Hindlimb muscle (tissue), 1 donor: ENCODE data around the gene TEX44. TPM values are rescaled to one million over a fixed set of nuclear protein-coding genes. Genes with fewer than 3 reads are reported as not detected.

Experiments
- DNase-seq: peaks from one replicate; pipeline ENCODE4 v3.0.0-alpha.2; 2013
- polyA plus RNA-seq: library from polyadenylated mRNA; unstranded; fragments of 120-200 nt; gene quantifications from one replicate; pipeline ENCODE4 v1.2.1, GENCODE V29; 2013; ENCODE audit not compliant: insufficient read length

TEX44 gene
- polyA plus RNA-seq, 1 donor = not detected

DNA sequence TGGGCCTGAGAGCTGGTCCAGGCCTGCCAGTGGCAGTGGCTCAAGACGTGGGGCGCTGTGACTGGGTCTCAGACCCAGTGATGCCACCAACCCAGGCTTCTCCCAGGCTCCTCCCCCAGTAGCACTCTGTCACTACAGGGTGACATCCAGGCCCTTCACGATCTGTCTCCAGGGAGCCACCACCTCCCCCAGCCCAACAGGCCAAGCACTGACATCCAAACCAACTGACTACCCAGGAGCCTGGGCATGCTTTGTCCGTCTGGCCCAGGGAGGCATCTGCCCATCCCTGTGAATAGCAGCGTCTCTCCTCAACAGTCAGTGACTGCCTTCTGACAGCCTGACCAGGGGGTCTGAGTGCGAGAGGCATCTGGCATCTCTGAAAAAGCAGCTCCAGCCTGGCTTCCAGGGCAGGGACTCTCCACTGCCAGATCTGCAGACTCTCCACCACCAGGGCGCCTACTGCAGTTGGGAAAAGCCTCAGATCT, 13.0 kb downstream of the TEX44 start:
- no peak for DNase-seq

DNA sequence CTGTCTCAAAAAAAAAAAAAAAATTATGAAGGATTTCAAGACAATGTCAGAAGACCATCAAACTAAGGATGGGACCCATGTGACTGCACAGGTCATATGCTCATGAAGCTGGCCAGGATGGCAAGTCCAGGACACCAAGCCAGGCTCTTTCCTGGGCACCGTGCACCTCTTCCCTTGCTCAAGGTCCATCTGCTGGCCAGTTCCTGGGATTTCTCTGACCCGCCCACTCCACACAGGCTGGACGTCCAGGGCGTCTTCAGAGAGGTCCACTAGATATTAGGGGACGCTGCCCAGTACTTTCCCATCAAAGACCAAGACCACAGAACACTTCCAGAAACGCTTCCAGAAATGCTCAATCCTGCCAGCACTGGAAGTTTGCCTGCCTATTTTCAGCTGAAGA, 14.3 kb downstream of the TEX44 start:
- DNase-seq = no peak

DNA sequence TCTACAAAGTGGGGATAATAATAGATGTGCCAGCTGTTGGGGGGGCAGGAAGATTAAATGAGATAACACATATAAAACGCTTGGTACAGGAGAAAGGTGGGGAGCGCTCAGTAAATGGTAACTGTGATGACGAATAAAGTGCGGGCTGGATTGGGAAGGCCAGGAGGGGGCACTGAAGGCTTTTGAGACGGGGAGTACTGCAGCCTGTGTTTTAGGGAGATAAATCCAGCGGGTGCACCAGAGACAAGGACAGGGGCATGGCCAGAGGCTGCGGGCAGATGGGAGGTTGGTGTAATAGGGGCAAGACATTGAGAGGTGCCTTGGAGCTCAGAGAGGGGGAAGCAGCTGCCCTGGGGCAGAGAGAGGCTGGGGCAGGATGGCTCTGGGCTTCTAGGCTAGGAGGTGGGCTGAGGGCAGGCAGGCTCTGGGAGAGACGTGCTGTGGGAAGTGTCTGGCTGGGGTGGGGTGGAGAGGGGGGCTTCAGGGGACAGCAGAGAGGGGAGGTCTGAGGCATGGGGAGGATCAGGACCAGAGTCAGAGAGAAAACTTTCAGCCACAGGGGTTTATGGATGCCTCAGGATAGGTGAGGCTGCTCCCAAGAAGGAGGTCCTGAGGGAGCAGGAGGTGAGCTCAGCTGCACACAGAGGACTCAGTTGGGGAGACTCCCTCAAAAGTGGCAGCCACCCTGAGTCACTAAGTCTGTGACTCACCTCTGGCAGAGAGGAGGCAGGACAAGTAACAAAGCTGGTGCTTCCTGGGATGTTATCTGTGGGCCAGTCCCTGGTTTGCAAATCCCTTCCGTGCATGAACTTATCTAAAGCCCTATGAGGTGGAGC, 18.8 kb downstream of the TEX44 start:
- DNase-seq = no peak

DNA sequence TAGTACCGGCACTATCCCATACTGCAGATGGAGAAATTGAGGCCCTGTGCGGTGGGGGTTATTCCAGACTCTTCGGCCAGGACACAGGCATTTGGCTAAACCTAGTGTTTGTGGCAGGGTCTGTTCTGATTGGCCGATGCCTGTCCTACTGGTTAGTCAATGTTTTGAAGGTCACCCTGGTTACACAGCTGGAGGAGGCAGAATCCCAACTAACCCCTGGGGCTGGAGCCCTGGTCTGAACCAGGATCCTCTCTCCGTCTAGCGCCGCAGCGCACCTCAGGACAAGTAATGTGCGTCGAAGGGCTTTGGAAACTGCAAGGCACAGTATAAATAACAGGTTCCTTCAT, 19.4 kb downstream of the TEX44 start:
- peak; percentile 69 for DNase-seq

DNA sequence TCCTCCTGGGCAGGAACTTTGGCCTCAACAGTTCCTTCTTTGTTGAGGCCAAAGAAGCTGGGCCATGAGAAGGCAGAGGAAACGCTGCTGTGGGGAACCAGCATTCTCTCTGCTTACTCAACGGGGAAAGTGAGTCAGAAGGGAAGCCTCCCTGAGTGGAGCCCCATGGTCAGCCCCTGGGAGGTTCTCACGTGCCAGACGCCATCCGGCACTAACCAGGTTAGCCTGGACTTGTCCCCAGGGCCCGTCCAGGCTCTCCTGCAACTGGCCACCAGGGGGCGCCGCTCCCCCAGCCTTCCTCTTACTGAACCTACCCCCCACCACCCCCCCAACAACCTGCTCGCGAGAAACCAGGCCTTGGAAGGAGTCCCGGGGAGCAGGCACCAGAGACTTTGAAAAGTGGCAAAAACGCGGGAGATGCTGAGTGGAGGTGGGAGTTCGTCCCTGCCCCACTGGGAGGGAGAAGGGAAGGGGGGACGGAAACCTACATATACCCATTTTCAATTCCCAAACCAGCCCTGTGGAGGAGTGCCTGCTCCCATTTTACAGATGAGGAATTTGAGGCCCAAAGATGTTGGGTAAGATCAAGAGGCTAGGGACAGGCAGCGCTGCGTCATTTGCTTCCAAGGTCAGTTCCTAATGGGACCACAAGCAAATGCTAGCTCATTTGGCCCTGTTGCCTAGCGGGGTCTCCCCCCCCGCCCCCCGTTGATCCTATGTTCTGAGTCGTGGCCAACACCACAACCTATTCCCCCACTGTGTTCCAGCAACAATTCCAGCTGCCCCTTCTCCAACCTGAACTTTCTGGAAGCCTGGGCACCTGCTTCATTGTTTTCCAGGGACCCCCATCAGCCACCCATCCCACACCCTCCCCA, 20.0 kb downstream of the TEX44 start:
- peak; percentile 91 for DNase-seq

DNA sequence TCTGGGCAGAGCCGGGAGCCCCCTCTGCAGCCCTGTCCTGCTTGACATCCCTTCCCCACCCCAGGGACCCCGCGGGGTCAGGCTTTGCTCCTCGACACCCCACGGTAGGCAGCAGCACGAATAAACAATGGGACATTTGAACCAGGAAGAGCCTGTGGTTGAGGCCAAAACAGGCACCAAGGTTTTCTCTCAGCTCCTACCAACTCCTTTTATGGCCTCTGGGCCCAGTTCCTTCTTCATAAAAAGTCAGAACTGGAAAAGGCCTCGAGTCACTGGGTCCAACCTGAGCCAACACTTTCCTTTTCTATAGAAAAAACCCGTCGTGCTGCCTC, 20.6 kb downstream of the TEX44 start:
- DNase-seq = no peak

DNA sequence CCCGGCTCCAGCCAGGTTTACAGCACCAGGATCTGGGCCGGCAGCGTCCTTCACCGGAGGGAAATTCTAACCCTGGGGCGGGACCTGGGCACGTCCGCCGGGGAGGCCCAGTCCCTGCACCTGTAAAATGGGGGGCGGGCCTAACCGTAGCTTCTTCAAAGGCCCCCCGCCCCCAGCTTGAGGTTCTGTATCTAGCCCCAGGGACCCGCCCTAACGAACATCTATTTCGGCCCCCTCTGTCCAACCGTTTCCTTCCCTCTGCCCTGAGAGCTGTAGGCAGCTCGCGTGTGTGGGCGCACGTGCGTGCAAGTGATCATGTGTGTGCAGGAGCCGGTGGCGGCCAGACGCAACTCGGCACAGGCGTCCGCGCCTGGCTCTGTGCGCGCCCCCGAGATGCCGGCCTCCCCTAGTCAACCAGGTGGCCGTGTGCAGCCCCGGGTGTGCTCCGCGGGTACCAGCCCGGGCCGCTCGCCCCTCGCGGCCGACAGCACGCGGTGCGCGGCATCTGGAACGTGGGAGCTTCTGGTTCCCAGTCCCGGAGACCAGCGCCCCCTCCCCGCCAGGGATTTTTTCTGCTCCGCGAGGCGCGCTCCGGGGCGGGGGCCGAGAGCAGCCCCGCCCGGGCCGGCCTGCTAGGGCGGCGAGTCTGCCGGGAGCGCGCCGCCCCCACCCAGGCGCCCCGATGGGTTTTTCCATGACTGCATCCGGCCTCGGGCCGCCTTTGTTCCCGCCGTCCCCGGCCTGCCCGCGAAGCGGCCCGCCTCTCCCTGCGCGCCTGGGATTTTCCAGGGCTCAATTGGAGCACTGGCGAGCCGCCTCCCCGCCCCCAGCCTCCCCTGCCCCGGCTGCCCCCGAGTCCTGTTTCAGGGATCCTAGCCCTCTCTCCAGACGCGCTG, 21.2 kb downstream of the TEX44 start:
- peak; percentile 91 for DNase-seq

DNA sequence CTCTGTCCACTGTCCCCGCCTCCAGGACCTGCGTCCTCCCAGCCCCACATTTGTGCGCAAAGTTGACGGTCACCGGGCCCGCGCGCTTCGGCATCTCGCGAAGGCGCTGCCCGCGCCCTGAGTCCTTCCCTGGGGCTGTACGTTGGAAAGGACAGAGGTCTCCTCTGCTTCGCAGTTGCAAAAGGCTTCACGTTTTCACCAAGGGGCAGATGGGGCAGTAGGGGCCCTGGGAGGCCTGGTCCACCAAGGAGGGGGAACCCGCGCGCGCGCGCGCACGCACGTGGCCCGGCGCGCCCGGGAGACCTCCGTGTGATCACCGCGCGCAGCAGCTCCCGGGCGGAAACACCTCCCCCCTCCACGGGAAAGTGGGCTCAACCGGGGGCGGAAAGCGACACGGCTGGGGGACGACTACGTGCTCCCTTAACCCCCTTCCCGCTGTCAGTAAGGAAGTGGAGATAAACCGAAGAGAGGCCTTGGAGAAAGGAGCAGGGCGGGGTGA, 21.9 kb downstream of the TEX44 start:
- peak; percentile 79 for DNase-seq

DNA sequence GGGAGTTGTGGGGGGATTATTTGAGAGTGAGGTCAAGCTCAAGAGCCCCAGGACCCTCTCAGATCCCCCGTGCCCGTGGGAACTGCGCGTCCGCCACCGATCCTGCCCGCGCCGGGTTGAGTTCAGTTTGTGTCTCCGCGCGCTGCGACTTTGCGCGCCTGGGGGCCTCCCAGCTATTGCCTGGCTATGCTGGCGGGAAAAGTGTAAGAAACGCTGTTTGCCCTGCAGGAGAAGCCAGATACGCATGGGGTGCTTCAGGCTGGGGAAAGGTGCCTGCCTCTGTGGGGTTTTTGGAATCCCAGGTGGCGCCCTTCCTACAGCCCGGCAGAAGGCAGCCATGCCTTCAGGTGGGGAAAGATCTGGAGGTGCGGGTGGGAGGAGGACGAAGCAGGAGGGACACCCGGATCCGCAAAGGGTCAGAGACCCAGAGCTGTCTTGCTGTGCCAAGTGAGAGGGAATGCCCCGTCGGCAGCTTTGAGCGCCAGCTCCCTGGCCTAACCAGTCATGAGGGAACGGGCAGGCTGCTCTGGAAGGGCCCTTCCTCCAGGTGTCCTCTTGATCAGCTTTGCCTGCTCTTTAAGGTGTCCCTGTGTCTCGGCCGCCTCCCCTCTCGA, 22.5 kb downstream of the TEX44 start:
- DNase-seq = no peak

DNA sequence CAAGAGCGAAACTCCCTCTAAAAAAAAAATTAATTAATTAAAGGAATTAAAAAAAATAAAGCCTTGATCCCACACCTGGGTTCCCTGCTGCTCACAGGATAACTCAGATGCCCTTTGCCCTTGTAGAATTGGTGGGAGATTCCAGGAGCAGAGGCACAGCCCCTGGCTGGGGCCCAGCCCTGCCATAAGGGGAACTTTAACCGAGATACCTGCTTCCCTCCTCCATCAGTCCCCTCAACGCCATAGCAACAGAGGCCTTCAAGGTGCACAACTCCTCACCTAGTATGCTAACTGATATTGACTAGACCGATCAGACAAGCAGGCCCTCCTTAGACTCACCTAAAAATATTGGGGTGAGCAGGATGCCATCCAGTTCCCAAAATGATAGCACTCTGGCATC, 23.6 kb downstream of the TEX44 start:
- DNase-seq = no peak

DNA sequence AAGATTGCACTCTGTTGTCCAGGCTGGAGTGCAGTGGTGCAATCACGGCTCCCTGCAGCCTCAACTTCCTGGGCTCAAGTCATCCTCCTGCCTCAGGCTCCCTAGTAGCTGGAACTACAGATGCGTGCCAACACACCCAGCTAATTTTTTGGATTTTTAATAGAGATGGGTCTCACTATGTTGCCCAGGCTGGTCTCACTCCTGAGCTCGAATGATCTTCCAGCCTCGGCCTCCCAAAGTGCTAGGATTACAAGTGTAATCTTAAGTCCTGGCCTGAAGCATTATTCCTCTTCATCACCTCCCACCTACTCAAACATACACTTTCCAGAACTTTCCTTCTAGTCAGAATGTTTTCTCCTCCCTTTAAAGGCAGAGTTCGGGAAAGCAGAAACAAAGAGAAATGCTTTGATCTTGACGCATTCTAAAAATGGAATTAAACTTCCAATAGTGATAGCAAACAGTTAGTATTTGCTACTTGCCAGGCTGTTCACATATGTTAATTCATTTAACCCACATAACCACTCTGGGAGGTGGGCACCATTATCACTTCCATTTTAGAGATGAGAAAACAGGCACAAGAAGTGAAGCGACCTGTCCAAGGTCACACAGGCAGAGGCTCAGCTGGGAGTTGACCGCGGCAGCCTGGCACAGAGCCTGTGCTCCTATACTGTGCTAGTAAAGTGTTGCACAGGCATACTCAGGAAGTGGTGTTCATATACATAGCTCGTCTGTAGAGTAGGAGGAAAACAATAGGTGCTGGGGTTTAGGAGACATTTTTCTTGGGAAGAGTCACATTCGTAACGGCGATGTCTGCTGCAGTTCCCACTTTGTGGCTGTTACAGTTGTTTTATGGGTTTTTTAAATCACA, 24.6 kb downstream of the TEX44 start:
- DNase-seq = no peak

DNA sequence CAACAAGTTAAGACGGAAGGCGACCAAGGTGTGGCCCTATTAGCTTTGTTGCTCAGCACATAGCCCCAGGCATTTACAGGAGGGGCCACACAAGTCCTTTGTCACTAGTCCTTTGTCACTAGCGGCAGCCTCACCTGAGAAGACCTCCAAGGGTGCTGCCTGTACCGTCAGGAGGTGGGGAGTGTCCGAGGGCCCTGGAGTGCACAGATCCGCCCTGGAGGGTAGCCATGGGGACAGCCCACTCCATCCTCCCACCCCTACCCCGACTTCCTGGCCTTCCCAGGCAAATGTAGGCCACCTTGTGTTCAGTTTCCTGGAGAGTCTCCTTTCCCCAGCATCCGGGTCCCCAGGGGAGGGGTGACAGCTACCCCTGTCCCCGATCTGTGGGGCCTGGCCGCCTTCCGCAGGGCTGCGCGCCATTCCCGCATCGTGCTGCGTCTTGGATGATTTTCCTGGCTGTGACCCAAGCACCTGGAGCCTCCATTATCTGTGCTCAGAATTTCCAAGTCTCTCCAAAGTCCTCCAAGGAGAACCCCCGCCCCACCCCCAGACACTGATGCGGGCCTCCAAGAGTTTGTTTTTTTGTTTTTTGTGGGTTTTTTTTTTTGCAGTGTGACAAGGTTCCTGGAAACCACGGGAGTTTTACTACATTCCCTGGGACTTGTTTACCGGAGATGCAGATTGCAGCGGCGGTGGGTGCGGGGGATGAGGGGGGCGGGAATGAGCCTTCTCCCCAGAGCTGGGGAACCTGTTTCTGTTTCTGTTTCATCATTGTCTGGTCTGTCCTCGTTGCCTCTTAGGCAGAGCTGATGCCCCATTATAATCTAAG, 28.6 kb downstream of the TEX44 start:
- DNase-seq = peak; percentile 83

DNA sequence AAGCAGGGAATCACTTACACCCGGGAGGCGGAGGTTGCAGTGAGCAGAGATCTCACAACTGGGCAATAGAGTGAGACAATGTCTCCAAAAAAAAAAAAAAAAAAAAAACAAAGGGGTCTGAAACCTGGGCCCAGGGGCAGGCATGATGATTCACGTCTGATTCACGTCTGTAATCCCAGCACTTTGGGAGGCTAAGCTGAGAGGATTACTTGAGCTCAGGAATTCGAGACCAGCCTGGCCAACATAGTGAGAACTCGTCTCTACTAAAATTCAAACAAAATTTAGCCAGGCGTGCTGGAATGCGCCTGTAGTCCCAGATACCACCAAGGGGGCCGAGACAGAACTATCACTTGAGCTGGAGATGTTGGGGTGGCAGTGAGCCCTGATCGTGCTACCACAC, 30.3 kb downstream of the TEX44 start:
- DNase-seq = no peak

DNA sequence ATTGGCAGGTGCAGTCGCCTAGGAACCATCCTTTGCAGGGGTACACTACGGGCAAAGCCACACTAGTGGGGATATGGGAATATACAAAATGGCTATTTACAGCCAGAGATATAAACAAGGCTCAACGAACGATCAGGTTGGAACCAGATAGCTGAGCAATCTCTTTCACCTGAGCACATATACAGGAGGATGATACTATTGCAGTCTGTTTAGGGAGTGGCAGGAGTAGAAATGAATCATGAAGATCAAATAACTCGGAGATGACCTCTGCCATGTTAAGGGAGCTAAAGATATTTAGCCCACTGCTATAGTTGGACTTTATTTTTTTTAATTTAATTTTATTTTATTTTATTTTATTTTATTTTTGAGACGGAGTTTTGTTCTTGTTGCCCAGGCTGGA, 33.8 kb downstream of the TEX44 start:
- no peak for DNase-seq

DNA sequence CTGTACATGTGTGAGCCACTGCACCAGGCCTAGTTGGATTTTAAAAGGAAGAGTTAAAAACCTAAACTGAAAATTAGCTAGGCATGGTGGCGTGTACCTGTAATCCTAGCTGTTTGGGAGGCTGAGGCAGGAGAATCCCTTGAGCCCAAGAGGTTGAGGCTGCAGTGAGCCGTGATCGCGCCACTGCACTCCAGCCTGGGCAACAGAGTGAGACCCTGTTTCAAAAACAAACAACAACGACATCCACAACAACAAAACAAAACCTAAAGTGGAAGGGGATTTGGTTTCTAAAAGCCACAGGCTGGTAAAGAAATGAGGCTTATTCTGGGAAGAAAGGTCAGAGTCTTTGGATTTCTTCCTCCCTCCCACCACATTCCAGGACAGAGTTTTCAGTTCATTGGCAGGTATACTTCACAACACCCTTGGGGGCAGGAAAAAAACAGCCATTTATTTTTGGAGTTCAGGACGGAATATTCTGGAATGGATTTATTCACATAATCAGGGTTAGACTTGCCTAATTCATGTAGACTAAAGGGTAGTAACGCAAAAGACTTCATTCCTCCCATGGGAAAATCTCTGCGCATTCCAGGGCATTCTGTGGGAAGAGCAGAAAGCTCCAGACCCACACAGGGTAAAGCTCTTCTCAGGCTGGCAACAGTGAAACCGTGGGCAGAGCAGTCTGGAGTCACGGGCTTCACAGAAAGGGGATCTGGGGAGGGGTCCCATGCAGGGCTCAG, 34.9 kb downstream of the TEX44 start:
- no peak for DNase-seq

DNA sequence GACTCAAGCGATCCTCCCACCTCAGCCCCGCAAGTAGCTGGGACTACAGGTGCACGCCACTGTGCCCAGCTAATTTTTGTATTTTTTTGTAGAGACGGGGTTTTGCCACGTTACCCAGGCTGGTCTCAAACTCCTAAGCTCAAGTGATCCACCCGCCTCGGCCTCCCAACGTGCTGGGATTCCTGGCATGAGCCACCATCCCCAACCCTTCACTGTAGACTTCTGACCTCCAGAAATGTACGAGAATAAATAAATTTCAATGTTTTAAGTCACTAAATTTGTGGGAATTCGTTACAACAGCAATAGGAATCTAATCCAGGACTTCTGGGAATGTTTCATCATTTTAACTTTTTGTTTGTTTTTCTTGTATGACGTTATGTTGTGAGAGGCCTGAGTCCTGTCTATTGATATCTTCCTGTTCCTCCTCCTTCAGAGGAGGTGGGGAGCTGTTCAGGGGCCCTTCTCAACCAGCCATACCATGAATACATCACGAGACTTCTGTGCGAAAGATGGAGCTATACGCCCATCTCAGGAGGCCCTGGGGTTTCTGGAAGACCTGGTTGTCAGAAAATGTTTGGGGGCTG, 40.0 kb downstream of the TEX44 start:
- DNase-seq = no peak

DNA sequence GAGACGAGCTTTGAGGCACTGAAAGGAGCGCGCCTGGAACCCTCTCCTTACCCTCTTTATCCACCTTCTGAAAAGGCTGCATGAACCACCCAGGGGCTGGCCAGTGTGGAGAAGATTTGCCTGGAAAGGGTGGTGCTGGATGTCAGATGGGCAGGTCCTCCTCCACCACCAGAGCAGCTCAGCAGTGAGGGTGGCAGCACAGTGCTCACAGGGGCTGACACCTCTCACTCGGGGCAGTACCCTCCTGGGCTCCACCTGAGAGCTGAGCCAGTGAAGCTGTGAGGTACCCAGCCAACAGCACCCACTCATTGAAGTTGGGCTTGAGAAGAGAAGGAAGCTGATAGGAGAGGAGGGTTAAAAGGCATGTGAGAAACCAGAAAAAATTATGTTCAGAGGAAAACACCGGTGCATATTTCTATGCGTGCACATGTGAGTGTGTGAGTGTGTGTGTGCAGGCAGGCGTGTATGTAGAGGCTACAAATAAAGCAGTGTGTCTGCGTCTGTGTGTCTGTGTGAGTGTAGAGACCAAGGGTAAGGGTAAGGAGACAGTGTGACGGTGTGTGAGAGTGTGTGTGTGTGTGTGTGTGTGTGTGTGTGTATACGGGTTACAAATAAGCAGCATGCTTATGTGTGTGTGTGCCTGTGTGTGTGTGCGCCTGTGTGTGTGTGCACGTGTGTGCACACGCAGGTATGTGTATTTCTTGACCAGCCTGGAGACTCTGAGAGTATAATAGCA, 40.7 kb downstream of the TEX44 start:
- no peak for DNase-seq

DNA sequence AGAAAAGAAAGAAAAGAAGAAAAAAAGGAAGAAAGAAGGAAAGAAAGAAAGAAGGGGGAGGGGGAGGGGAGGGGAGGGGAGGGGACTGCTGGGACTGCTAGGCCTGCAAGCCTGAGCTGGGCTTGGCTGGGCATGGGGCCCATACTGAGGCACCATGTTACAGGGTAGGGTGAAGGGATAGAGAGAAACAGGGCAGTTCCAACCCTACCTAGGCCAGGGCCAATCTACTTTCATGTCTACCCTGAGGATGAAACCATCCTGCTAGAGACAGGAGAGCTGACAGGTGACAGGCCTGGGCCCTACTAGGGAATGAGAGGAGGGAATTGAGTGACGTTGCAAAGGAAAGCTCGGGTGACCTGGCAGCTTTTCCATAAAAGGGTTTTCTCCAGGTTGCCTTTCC, 41.7 kb downstream of the TEX44 start:
- no peak for DNase-seq
